T-helper 2 cell (primary cell): ENCODE measurements around the gene CHAMP1.
"Not testable (repeated sequence)": the region's sequence is repeated elsewhere in the genome, so short reads cannot be mapped to it uniquely, and the experiment has no call there.

ENCODE experiments used
- DNase-seq, 5 experiments: peaks; one replicate each; pipeline versions ENCODE4 v3.0.0 to v3.0.0-alpha.2; 2012 to 2022

CHAMP1 gene

DNA sequence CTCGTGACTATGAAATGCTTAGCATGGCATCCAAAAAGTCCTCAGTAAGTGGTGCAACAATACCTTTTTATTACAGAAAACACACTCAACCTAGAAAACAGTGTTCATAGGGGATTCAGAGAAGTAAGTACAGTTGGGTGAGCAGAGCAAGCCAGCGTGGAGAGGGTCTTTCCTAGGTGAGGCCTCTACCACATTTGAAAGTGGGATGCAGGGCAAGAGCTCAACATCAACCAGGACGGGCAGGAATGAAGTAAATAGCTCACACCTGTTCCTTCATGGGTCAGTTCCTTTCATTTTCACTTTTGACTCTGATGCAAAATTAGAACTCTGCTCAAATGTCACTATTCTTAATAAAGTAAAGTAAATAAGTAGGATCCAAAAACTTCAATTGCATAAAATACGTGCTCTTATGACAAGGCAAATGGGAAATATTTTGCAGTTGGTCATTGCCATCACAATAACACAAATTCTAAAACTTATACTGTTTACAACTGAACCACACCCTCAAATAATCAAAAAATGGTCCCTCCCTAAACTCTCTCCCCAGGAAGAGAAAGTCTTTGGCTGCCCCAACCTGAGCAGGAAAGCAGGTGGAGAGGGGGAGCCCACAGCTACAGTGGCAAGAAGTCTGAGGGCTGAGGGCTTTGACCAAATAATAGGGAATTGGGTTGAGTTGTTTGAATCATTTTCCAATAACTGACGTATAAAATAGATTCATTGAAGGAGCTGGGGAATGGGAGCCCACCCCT, 20.2 kb downstream of the CHAMP1 start:
- DNase-seq = no peak

DNA sequence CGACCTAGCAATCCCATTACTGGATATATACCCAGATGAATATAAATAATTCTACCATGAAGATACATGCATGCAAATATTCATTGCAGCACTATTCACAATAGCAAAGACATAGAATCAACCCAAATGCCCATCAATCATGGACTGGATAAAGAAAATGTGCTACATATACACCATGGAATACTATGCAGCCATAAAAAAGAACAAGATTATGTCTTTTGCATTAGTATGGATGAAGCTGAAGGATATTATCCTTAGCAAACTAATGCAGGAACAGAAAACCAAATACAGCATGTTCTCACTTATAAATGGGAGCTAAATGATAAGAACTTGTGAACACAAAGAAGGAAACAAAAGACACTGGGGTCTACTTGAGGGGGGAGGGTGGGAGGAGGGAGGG, 22.2 kb downstream of the CHAMP1 start:
- not testable (repeated sequence) for DNase-seq

DNA sequence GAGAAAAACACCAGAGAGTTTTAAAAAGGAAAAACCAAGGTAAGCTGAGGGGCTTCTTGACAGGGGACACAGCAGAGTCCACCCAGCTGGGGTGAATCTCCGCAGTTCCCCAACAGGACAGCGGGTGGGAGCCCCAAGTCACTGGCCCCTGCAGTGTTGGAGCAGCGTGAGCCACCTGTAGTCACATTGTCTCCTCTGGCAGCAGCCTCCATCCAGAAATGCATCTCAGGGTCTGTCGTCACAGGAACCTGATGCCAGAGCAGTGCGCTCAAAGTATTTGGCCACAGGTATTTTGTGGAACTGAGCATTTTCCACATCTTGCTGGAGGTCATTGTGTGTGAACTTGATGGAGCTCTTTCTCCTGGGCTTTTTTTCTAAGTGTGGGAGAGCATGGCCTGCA, 24.7 kb downstream of the CHAMP1 start:
- DNase-seq = no peak

DNA sequence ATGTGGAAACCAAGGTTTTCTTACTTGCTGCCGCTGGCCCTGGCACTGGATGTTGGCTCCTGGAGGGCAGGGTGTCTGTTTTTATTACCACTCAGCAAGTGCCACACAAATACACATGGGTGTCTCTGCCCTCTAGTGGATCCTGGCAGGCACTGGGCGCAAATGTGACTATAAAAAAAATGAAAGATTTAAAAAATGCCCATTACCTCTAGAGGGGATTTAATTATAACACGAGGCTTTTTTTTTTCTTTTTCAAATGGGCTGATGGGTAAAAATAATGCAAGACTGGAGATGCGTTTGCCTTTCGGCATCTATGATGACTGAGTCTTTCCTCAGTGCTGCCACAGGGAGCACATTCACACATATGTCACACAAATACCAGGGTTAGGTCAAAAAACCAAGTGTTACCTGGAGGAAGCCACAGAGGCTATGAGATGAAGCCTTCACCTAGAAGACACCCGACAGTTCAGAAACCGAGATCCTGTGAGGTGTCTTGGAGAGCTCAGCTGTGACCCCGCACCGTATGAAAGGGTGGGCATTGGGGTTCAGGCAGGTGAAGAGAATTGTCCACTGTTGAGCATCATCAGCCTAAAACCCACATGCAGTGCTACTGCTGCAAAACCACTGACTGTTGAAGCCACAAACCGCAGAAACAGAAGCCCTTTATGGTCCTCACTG, 25.7 kb downstream of the CHAMP1 start:
- peak in 4 of 5 experiments; percentile 14 to 78 (median 46) for DNase-seq

DNA sequence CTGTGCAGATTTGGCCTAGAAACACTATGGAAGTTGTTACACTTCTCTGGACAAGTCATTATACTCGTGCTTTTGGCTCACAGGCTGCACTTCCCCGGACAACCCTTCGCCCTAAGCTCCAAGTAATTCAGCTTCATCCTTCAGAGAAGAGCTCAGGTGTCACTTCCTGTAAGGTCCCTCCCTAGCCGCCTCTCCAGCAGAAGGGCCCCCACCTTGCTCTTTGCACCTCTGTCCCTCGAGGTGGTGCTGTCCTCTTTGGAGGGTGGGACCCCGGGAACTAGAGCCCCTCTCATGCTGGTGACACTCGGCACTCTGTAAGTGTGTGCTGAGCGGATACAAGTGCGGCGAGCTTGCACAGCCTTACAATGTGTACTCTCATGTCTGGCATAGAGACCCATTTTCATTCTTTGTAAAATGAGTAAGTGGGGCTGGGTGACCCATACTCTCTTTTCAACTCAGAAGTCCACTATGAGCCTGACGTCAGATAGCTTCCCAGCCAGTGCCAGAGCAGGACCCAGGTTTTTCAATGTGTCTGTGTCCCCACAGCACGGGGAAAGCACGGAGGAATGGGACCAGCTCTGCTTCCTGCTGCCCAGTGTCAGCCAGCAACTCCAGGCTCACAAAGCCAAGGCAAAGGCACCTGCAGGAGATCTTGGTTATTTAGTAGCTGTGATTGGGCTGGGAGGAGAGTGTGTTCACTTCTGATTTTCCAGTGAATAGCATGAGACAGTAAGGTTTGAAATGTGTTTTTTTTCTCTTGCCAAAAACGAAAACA, 26.9 kb downstream of the CHAMP1 start:
- no peak for DNase-seq

DNA sequence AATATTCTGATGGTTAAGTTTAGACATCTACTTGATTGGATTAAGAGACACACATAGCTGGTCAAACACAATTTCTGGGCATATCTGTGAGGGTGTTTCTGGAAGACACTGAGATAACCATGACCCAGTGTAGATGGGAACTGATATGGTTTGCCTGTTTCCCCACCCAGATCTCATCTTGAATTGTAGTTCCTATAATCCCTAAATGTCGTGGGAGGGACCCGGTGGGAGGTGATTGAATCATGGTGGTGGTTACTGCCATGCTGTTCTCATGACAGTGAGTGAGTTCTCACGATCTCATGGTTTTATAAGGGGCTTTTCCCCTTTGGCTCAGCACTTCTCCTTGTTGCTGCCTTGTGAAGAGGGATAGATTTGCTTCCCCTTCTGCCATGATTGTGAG, 33.0 kb downstream of the CHAMP1 start:
- DNase-seq = not testable (repeated sequence)

DNA sequence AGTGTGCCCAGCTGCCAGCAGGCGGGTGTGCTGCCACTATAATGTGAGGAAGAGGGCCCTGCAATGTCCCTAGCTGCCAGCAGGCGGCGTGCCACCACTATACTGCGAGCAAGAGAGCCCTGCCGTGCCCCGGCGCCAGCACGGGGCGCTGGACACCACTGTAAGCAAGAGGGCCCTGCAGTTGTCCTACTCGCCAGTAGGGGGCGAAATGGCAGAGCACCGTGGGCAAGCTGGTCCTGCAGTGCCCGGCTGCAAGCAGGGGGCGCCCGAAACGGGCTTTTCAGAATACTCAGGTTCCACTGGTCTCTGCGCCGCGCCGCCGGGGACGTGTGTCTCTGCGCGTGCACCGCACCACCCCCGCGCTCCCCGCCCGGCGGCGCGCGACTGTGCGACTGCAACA, 38.5 kb downstream of the CHAMP1 start:
- peak in 4 of 5 experiments; percentile 14 to 48 (median 20) for DNase-seq

DNA sequence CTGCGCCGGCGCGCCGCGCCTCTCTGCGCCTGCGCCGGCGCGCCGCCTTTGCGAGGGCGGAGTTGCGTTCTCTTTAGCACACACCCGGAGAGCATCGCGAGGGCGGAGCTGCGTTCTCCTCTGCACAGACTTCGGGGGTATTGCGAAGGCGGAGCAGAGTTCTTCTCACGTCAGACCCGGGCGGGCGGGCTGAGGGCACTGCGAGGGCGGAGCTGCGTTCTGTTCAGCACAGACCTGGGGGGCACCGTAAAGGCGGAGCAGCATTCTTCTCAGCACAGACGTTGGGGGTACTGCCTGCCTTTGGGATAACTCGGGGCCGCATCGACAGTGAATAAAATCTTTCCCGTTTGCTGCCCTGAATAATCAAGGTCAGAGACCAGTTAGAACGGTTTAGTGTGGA, 39.1 kb downstream of the CHAMP1 start:
- DNase-seq = not testable (repeated sequence)
